HCT116 (cell line): ENCODE results near the gene SCN3B.

ENCODE experiments used
- CTCF ChIP-seq, 3 experiments: fragments of 200-600 bp in 1 of 3; sonication (generic) in 1 of 3; IDR thresholded peaks in 2 of 3; conservative IDR thresholded peaks in 1 of 3; 2 replicates each; pipeline ENCODE4 v1.5.1; 2012 to 2017; ENCODE audit warnings: low read depth in 2 of 3, low read length in 2 of 3, antibody characterized with exemption in 1 of 3, borderline replicate concordance in 1 of 3, control low read depth in 1 of 3, mild to moderate bottlenecking in 1 of 3, mixed read lengths in 1 of 3, mixed run types in 1 of 3, moderate library complexity in 1 of 3; ENCODE audit not compliant: insufficient read depth in 1 of 3
- EZH2 ChIP-seq: fragments of 200-600 bp; sonication (generic); IDR thresholded peaks from 2 replicates; pipeline ENCODE4 v1.6.1; 2017; ENCODE audit warnings: antibody characterized with exemption, mixed run types
- EZH2phosphoT487 ChIP-seq: fragments of 200-600 bp; IDR thresholded peaks from 2 replicates; pipeline ENCODE4 v1.6.1; 2018; ENCODE audit warnings: antibody characterized with exemption, borderline replicate concordance
- POLR2A ChIP-seq: IDR thresholded peaks from 2 replicates; pipeline ENCODE4 v1.7.0; 2011; ENCODE audit warnings: borderline replicate concordance; ENCODE audit not compliant: insufficient read depth, insufficient read length; ENCODE audit errors: extremely low read depth
- YY1 ChIP-seq: IDR thresholded peaks from 2 replicates; pipeline ENCODE4 v1.6.1; 2011; ENCODE audit warnings: low read length, low read depth, moderate library complexity, mild to moderate bottlenecking; ENCODE audit not compliant: insufficient replicate concordance; ENCODE audit errors: extremely low read depth
- ZFX ChIP-seq: fragments of 450-650 bp; IDR thresholded peaks from 2 replicates; pipeline ENCODE4 v1.6.1; 2017
- ZNF274 ChIP-seq: fragments of 200-500 bp; sonication (Bioruptor generic); IDR thresholded peaks from 2 replicates; pipeline ENCODE4 v1.6.1; 2014; ENCODE audit warnings: mild to moderate bottlenecking, low read depth, low read length, inconsistent platforms

- TF ChIP-seq ZFX, result no peak
- TF ChIP-seq CTCF (IDR thresholded peaks at IDR 0.05 in 2 of 3, conservative IDR thresholded peaks at IDR 0.05 in 1 of 3; ENCODE audit: borderline replicate concordance in 1 of 3, insufficient read depth in 1 of 3, low read depth in 2 of 3, low read length in 2 of 3), result no peak
- no peak for TF ChIP-seq ZNF274
- TF ChIP-seq EZH2, result no peak
- no peak for TF ChIP-seq EZH2phosphoT487
- no peak for TF ChIP-seq YY1
- no peak for TF ChIP-seq POLR2A
Observed at GRCh38 chr11:123608371-123608770, 46.1 kb downstream of the SCN3B start.
